Inflammatory macrophage treated with lipopolysaccharide for 4 hours (primary cell): ENCODE data around the gene KLF8.
A peak's percentile ranks its signal among the peaks of the same experiment; 100 is the strongest.

Source experiments
- DNase-seq: peaks from one replicate; pipeline ENCODE4 v3.0.0-alpha.2; 2020

KLF8 gene

GRCh38 chrX:56310581-56310980 lies 78.4 kb downstream of the KLF8 start:
- DNase-seq: no peak

DNA sequence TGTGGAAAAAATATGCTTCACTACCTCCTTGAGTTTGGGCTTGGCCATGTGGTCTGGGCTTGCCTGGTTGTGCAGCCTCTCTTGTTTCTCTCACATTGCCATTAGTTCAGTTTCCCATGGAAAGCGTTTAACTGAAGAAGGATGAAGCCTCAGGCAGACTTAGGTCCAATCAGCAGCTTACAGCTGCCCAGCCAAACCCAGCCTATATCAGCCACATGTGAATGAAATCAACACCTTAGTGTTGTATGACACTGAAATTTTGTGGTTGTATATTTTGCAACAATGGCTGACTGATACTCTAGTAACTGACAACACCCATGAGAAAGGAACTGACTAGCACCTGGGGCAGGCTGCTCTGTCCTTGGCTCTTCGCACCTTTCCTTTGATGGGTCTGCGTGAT lies 81.2 kb downstream of the KLF8 start:
- no peak for DNase-seq

DNA sequence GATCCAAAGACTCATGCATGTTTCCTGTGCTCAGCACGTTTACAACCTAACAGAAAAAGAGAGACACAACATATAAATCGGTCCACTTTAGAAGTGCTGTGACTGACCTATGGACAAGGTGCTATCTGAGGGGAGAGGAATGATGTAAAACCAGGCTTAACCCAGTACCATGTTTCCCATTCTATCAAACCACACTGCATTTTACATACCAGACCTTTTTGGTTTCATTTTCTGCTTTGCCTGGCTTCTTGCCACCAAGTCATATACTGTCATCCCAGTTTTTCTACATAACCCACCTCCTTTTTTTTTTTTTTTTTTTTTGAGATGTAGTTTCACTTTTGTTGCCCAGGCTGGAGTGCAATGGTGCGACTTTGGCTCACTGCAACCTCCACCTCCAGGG lies 82.2 kb downstream of the KLF8 start:
- DNase-seq: peak; percentile 5

- DNase-seq: no peak
Measured at GRCh38 chrX:56318076-56318475, 85.9 kb downstream of the KLF8 start.

GRCh38 chrX:56319165-56319564 lies 87.0 kb downstream of the KLF8 start:
- no peak for DNase-seq
